ENCODE measurements around the gene PTPN6. TPM values are rescaled to one million over a fixed set of nuclear protein-coding genes. Genes with fewer than 3 reads are reported as not detected.
A peak's percentile ranks its signal among the peaks of the same experiment; 100 is the strongest.

PTPN6 gene
- total and polyA plus RNA-seq, 9 of the 15 experiments (the other 6 are each of a cell fraction or from before 2014, with no cell fraction given), result 1.5 to 5.1 (median 3.9) TPM

- TF ChIP-seq CREB1 (IDR thresholded peaks at IDR 0.05) (peak; percentile 97), CREB1 (CRISPR knock-in tag; IDR thresholded peaks at IDR 0.05) (peak; percentile 97), MTA2 (IDR thresholded peaks at IDR 0.05; ENCODE audit: low read depth) (no peak), SUPT5H (IDR thresholded peaks at IDR 0.05) (peak; percentile 84), RERE (CRISPR knock-in tag; IDR thresholded peaks at IDR 0.05; ENCODE audit: borderline replicate concordance) (no peak), BCL6 (CRISPR knock-in tag; IDR thresholded peaks at IDR 0.05) (no peak), ZNF197 (CRISPR knock-in tag; IDR thresholded peaks at IDR 0.05; ENCODE audit: low read depth) (no peak), ZBTB12 (CRISPR knock-in tag; IDR thresholded peaks at IDR 0.05) (peak; percentile 84), KHSRP (IDR thresholded peaks at IDR 0.05) (peak; percentile 43; the same call in 1 of the 2 replicates), RFX5 (IDR thresholded peaks at IDR 0.05; ENCODE audit: low read depth, low read length) (no peak), ZNF707 (CRISPR knock-in tag; conservative IDR thresholded peaks at IDR 0.05) (no peak), RBM17 (IDR thresholded peaks at IDR 0.05; ENCODE audit: borderline replicate concordance, low read depth, low read length) (no peak), RBM25 (IDR thresholded peaks at IDR 0.05; ENCODE audit: low read depth, low read length, severe bottlenecking) (peak; percentile 39), PHF20 (IDR thresholded peaks at IDR 0.05; ENCODE audit: partially characterized antibody) (peak; percentile 86), TBP (optimal IDR thresholded peaks at IDR 0.05; ENCODE audit: low read depth, low read length) (no peak), HSF4 (CRISPR knock-in tag; IDR thresholded peaks at IDR 0.05; ENCODE audit: borderline replicate concordance) (0 out of 2 replicates have a peak, but pooled peaks have one; percentile 19), ZBTB5 (IDR thresholded peaks at IDR 0.05) (no peak), ZNF121 (CRISPR knock-in tag; conservative IDR thresholded peaks at IDR 0.05) (no peak), YY1 (IDR thresholded peaks at IDR 0.05; ENCODE audit: borderline replicate concordance in 1 of 3, control insufficient read depth in 1 of 3, extremely low read depth in 1 of 3, insufficient read depth in 3 of 3, insufficient read length in 1 of 3, insufficient replicate concordance in 2 of 3, low read depth in 1 of 3, low read length in 2 of 3) (peak in 2 of 3 experiments; percentile 65 to 73), ELF2 (CRISPR knock-in tag; IDR thresholded peaks at IDR 0.05) (peak; percentile 65)
Observed at GRCh38 chr12:6937481-6938352, 13.4 kb upstream of the PTPN6 start (continued).

Measured in K562 (cell line).